KBM-7 (cell line): Measurements from ENCODE around the gene SCAF1.
"Not testable (repeated sequence)": the region's sequence is repeated elsewhere in the genome, so short reads cannot be mapped to it uniquely, and the experiment has no call there.

Experiments
- DNase-seq: peaks from one replicate; pipeline ENCODE4 v3.0.0-alpha.2; 2015
- in situ Hi-C: fragments of 300-500 bp; cut with MboI; formaldehyde crosslinking; loops from 2 replicates; pipeline ENCODE4 v1.14.3; 2020; ENCODE audit warnings: low sequenced_read_pairs, low pct_unique_long_range_greater_than_20kb, mixed read lengths

The SCAF1 gene

DNA sequence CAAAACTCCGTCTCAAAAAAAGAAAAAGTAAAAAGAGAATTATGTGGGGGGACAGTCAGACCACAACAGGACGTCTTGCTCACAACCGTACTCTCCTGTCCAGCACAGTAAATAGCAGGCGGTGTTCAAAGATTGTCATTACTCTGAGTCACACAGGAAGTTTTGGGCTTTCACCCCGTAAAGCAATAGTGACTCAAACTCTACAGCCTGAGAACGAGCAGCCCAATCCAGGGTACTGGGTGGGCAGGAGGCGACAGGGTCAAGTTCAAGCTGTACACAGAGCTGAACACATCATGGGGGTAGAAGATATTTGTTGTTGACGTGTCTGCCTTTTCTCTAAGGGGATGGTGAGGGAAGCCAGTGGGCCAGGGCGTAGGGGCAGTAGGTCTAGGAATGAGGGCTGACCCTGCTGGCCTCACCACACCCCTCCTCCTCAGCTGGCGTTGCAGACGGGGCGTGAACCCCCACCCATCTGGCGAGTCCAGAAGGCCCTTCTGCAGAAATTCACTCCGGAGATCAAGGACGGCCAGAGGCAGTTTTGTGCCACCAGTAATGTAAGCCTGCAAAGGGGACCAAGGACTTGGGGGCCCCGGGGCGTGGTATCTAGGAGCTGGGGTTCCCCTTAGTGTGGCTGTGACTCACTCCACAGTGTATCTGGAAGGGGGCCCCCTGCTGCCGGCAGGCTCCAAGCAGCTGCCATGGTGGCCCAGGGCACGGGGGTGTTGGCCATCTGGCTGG, 27.7 kb upstream of the SCAF1 start:
- DNase-seq, result no peak
- in situ Hi-C loops, result no loop called here

DNA sequence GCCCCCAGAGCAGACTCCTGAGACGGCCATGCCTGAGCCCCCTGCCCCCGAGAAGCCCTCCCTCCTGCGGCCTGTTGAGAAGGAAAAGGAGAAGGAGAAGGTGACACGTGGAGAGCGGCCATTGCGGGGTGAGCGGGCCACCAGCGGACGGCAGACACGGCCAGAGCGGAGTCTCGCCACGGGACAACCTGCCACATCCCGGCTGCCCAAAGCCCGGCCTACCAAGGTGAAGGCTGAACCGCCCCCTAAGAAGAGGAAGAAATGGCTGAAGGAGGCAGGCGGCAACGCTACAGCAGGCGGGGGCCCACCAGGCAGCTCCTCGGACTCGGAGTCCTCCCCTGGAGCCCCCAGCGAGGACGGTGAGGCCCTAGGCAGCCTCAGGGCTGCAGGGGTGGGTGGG, 26.1 kb upstream of the SCAF1 start:
- no peak for DNase-seq
- in situ Hi-C loops, result no loop called here

DNA sequence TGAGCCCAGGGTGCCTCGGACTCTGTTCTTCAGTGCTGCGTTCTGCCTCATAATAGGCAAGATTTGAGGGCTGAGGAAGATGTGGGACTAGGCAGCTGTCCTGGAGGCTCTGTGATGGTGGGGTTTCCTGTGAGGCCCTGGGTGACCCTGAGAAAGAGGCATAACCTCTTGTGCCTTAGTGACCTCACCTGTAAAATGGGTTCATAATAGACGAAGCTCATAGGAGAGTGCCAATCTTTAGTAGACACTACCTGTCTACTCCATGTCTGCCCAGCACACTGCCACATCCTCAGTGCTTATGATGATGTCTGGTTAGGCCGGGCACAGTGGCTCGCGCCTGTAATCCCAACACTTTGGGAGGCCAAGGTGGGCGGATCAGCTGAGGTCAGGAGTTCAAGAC, 25.5 kb upstream of the SCAF1 start:
- in situ Hi-C loops, result no loop called here

DNA sequence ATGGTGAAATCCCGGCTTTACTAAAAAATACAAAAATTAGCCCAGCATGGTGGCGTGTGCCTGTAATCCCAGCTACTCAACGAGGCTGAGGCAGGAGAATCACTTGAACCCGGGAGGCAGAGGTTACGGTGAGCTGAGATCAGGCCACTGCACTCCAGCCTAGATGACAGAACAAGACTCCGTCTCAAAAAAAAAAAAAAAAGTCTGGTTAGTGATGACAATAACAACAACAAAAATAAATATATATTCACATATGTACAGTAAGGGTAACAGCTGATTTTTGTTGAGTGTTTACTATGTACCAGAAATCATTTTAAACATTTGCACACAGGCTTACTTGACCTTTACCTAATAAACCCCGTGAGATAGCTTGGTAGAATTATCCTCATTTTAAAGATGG, 25.1 kb upstream of the SCAF1 start:
- in situ Hi-C loops, result no loop called here
- no peak for DNase-seq

More for the DNA sequence above, 25.5 kb upstream of the SCAF1 start:
- DNase-seq, result no peak

DNA sequence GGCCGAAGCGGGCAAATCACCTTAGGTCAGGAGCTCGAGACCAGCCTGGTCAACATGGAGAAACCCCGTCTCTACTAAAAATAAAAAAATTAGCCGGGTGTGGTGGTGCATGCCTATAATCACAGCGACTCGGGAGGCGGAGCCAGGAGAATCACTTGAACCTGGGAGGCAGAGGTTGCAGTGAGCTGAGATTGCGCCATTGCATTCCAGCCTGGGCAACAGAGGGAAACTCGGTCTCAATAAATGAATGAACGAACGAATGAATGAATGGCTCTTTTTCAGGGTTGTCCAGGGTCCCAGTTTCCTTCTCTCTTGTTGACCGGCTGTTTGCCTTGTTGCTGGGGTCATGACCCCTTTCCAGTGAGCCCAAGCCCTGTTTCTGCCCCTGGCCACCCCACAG, 24.1 kb upstream of the SCAF1 start:
- in situ Hi-C loops, DNase-seq: not testable (repeated sequence)

DNA sequence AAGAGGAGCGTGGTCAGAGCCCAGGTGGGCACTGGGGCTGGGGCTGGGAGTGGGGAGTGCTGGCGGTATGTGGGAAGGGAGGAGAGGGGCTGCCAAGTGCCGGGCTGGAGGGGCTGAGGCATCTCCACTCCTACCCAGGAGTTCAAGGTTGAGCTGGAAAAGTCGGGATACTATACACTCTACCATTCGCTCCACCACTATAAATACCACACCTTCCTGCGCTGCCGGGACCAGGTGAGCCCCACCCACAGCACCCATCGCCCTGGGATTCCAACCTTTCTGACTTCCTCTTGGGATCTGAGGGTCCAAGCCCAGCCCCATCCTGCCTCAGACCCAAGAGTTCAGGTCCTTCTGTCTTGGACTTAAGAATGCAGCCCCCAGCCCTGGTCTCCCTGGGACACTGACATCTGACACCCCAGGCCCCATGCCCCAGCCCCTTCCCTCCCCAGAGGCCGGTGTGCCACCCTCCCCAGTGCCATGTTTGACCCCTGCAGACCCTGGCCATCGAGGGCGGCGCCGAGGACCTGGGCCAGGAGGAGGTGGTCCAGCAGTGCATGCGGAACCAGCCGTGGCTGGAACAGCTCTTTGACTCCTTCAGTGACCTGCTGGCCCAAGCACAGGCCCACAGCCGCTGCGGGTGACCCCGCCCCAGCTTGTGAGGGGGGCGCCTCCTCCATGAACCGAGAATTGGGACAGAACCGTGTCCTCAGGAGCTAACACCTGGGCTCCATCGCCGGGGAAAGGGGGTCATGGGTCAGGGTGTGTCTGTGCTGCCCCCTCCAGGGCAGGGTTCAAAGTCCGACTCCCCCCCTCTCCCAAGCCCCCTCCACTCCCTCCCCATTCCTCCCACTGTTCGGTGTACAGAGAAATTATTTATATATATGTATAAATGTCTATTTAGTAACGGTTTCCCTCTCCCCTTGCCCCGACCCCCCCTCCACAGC, 16.8 kb upstream of the SCAF1 start:
- DNase-seq, result no peak

DNA sequence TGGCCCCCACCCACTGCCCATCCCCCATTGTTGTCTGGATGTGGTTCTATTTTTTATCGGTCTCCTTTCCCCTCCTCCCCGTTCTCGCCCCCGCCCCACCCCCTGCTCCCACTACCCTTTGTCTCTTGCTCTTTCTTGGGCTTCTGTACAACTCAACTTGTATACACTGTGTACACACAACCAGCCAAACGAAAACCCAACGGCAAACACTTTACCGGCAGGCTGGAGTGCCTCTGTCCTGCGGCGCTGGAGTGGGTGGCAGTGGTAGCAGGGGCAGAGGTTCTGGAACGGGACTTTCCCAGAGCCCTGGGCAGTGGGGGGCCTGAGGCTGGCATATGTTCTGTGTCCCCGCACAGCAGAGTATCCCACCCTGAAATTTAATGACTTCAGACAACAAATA, 15.8 kb upstream of the SCAF1 start:
- in situ Hi-C loops, result no loop called here

More for the DNA sequence above, 16.8 kb upstream of the SCAF1 start:
- in situ Hi-C loops, result no loop called here

DNA sequence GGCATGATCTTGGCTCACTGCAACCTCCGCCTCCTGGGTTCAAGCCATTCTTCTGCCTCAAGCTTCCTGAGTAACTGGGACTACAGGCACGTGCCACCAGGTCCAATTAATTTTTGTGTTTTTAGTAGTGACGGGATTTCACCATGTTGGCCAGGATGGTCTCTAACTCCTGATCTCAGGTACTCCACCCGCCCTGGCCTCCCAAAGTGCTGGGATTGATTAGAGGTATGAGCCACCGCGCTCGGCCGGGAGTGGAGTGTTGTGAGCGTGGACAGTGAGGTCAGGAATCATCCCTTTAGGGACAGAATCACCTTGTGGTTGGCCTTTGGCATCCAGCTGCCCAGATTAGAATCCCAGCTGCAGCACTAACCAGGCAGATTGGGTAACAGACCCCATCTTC, 12.3 kb upstream of the SCAF1 start:
- DNase-seq, result no peak
- in situ Hi-C loops, result no loop called here

More for the DNA sequence above, 15.8 kb upstream of the SCAF1 start:
- DNase-seq, result no peak

DNA sequence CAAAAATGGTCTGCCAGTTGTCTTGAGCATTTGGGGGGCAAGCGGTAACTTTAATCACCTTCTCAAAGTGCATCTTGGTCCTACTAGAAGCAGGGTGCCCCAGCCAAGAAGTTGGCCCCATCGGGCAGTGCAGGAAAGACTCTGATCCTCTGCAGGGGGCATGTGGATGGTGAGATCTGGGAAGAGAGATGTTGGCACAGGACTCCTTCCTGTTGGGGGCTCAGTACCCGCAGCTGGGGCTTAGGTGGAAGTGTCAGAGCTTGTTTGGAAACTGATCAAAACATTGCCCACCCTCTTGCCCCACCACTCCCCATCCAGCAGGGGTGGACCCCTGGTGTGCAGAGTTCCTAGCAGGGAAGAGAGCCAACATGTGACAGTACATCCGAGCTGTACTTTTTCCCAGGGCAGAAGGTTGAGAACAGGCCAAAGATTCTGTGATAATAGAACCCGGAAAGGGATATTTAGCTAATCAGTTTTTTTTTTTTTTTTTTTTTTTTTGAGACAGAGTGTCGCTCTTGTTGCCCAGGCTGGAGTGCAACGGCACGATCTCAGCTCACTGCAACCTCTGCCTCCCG, 10.9 kb upstream of the SCAF1 start:
- in situ Hi-C loops, result no loop called here
- DNase-seq, result no peak

DNA sequence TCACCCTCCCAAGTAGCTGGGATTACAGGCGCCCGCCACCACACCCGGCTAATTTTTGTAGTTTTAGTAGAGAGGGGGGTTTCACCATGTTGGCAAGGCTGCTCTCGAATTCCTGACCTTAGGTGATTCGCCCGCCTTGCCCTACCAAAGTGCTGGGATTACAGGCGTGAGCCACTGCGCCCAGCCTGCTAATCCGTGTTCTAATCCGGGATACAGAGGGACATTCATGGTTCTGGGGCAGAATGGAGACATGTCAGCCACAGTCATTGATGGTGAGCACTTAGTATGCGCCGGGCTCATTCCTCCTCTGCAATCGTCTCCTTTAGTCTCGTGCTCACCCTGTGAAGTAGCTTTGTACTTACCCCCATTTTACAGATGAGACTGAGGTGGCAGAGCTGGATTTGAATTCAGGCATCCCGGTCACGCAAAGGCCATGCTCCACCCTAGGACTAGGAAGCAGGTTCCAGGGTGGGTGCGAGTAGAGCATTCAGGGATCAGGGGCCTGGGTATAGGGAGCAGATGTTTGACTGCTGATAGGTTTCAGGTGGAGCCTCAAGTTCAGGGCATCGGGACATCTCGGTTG, 10.3 kb upstream of the SCAF1 start:
- in situ Hi-C loops, result no loop called here
- DNase-seq, result no peak

DNA sequence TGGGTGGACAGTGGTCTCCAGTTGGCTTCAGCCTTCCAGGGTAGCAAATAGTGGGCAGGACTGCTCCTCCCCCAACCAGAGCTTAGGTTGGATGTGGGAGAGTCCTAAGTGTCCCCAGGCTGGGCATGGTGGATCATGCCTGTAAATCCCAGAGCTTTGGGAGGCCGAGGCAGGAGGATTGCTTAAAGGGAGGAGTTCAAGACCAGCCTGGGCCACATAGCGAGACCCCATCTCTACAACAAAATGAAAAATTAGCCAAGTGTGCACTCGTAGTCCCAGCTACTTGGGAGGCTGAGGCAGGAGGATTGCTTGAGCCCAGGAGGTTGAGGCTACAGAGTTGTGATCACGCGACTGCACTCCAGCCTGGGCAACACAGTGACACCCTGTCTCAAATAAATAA, 9.4 kb upstream of the SCAF1 start:
- in situ Hi-C loops, result no loop called here
- no peak for DNase-seq

DNA sequence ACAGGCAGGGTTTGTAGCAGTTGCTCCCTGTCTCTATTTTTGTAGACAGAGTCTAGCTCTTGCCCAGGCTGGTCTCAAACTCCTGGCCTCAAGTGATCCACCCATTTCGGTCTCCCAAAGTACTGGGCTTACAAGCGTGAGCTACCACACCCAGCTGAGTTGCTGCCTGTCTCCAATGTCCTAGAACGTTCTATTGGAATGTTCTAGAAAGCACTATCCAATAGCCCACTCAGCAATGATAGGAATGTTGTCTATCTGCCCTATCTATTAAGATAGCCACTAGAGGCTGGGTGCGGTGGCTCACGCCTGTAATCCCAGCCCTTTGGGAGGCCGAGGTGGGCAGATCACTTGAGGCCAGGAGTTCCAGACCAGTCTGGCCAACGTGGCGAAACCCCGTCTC, 8.7 kb upstream of the SCAF1 start:
- DNase-seq, in situ Hi-C loops: not testable (repeated sequence)

DNA sequence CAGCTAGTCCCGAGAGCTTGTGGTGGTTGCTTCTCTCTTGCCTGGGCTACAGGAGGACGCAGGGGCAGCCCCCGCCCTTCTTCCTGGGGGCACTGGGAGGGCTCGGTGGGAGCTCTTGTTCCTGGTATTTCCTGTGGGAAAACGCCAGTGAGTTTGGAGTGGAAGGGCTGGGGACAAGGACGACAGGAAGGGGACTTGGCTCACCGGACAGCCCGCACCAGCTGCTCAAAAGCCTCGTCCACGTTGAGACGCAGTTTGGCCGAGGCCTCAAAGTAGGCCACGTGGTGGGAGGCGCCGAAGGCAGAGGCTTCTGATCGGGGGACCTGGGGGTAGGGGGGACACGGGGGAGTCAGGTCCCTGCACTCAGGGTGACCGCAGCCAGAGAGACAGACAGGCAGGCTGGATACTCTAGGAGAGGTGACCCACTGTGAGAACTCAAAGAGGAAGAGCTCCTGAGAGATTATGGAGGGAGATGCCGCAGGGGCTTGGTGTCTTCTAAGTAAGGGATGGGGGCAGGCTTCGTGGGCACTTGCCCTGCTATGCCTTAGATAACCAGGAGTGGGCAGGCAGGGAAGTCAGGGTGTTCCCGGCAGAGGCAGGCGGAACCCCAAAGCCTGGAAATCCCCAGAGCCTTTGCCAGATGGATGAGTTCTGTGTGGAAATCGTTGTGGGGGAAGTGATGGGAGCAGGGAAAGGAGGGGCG, 6.3 kb upstream of the SCAF1 start:
- no peak for DNase-seq
- in situ Hi-C loops, result no loop called here

DNA sequence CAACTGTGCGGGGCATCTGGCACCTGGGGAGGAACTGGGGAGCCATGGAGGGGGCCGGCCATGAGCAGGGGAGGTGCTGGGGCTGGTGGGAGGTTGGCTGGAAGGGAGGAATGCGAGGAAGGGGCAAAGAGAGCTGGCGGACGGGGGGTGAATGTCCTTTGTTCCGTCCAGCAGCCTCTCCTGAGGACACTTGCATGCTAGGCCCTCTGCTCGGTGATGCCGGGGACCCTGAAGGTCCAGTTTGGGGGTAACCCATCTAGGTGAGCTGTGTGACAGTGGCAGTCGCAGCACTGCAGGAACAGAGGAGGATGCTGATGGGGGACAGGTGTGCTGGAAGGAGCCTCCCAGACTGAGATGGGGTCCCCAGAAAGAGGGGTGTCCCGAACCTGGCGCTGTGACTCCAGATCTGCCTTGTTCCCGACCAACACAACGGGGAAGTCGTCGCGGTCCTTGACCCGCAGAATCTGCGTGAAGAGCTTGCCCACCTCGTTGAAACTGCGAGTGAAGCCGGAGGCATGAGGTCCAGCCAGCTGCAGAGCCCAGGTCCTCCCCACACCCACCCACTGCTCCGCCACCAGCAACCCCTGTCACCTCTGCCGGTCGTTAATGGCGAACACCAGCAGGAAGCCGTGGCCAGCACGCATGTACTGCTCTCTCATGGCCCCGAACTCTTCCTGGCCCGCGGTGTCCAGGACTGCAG, 5.6 kb upstream of the SCAF1 start:
- DNase-seq, result no peak
- in situ Hi-C loops, result no loop called here

DNA sequence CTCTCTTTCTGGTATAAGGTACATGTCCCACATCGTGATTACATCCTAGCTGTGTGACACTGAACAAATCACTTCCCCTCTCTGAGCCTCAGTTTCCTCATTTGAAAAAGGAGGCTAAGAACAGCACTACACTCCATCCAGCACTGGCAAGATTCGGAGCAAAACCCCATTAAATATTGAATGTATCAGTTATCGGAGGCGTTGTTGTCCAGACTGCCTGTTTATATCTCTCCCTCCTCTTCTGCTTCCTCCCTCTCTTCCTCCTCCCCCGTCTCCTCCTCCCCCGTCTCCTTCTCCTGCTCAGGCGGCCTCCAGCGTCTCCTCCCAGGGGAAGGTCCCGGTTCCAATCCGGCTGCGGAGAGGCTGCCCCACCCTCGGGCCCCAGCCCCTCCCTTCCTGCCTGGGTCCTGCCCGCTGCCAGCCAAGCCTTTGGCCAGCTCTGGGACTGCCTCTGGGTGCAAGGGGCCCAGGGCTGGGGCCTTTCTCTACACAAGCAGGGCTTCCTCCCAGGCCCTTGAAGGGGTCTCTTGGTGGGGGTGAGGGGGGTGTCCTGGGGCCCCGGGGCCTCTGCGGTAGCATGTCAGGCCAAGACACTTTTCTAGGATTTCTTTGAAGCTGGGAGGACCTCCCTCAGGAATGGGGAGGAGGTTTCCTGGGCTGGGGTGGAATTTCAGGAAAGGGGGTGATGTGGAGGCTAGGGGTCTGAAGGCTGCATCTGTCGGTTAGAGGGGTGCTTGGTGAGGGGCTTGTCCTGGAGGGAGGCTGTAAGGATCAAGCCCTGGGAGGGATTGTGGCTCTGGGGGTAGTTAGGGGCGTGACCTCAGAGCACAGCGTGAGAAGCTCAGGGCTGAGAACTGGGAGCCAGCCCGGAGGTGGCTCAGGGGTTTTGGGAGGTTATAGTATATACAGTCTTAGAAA, 3.9 kb upstream of the SCAF1 start:
- DNase-seq, result peak; percentile 50
- in situ Hi-C loops, result no loop called here

DNA sequence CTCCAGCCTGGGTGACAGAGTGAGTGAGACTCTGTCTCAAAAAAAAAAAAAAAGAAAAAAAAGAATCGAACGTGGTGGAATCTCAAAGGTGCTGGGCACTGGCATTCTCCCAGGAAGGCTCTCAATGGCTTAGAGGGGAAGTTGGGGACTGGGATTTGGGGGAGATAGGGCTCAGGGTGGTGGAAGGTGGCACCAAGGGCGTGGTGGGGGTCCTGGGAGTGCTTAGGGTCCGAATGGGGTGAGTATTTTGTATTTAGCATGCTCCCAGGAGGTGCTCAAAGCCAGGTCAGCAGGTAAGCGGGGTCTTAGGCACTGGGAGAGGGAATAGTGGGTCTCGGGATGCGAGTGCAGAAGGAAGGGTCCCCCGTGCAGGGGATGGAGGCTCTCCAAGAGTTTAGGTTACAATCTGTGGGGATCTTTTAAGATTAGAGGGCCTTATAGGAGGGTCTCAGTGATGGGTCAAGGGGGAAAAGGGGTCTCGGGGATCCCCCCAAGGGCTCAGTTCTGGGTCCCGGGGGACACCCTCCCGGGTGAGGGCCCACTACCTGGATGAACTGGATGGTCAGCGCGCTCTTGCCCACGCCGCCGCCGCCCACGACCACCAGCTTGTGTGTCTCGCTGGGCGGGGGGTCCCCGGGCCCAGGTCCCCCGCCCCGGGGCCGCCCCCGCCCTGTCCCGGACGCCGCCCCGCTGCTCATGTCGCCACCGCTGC, 2.5 kb upstream of the SCAF1 start:
- DNase-seq, result no peak
- in situ Hi-C loops, result no loop called here
